Stimulated activated CD4-positive, alpha-beta T cell treated with anti-CD3 and anti-CD28 coated beads, Interleukin-15, amount 100 ng/mL, for 1 hour (primary cell): ENCODE measurements around the gene GALNT16.

Experiments used
- DNase-seq, 2 donors: peaks; one replicate each; pipeline ENCODE4 v3.0.0-alpha.2; 2020; ENCODE audit warnings: low read depth in 1 of 2, low spot score in 1 of 2

The GALNT16 gene

DNA sequence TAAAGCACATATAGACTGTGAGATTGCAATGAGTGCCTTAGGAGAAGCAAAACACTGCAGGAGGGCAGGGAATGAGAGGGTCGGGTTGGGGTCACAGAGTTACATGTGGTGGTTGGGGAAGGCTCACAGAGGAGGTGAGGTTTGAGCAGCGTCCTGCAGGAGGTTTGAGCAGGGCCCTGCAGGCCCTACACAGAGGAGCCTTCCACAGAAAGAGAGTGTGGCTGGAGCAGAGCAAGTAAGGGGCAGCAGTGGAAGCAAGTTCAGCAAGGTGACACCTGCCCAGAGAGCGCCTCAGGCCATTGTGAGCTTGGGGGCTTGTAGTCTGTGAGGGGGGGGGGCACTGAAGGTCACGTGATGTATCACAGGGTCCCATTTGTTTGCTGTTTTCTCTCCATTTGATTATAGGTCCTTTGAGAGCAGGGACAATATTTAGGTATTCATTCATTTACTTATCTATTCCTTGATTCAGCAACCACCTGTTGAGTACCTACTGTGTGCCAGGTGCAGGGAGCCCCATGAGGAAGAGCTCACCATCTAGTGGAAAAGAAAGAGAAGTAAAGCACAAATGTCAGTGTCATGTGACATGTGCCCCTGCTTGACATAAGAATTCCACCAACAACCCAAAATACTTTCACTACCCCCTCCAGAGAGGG, 56.6 kb downstream of the GALNT16 start:
- no peak for DNase-seq

DNA sequence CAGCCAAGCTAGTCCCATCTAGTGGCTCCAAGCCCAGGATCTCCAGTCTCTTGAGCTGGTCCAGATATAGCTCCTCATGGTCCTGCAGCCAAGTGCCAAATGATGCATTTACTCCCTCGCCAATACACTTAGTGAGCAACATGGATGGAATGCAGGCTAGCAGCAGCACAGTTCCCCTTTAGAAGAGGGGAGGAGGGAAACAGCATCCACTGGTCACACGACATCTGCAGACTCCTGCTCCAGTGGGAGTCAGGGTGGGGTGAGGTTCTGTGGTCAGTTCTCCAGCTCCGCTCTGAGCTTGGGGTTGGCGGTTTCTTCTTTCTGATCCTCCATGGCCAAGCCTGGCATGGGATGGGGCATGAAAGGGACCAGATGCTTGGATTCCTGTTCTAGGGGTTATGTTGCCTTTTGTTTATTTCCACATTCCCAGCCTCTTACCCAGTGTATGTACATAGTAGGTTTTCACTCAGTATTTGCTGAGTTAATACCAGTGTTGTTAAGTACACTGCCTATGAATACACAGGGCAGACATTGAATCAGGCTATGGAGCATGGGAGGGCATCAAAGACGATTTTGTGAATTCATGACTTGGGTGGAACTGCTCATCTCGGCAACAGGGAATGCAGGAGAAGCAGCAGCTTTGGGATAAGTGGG, 57.3 kb downstream of the GALNT16 start:
- no peak for DNase-seq

DNA sequence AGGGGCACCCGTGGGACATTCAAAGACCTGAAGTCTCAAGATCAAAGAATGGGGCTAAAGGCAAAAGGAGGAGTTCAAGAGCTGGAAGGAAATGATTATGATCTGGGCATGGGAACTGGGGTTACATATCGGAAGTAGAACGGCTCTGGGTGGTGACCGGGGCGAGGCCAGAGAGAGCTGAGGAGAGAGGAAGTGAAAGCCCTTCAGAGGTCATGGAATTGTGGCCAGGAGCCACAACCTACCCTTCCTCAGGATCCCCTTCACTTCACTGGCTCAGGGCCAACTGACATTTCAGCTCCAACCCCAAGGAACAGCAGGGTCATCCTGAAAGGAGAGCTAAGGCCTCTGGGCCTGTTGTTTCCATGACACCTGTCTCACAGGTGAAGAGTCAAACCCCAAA, 57.8 kb downstream of the GALNT16 start:
- DNase-seq: no peak

DNA sequence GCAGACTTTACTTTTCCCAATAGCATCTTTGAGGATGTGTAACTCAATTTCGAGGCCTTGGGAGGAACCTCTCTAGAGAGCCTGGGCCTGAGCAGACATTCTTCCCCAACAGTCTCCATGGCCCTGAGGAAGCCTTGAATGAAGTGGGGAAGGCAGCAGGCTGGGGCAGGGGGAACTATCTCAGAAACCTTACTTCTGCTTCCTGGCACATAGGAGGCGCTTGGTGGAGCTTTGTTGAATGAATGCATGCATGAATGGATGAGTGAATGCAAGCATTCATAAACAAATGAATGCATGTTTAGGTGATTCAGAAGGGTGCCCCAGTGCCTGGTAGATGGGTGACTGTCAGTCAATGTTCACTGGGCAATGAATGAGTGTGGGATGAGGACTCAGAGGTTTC, 58.3 kb downstream of the GALNT16 start:
- DNase-seq: no peak

DNA sequence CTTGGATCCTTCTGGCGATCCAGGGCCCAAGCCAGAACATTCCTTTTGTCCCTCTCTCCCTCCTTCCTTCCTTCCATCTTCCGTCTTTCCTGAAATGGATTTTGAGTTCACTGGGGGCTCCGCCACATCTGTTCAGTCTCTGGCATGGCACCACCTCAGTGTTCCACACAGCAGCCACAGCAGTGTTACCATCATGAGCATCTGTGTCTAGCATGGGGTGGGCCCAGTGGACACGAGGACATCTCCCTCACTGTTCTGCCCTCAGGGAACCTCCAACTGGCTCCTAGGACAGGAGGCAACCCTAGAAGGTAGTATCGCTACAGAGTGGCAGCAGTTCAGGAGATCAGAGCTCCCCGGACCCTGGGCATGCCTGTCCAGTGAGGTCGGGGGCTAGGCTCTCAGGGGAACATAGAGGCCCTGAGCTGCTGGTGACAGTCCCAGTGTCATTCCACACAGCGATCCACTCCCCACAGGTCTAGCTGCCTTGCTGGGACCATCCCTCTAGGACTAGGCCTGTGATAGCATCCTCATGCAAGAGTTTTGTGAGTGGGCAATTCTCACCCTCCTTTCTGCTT, 59.0 kb downstream of the GALNT16 start:
- no peak for DNase-seq

DNA sequence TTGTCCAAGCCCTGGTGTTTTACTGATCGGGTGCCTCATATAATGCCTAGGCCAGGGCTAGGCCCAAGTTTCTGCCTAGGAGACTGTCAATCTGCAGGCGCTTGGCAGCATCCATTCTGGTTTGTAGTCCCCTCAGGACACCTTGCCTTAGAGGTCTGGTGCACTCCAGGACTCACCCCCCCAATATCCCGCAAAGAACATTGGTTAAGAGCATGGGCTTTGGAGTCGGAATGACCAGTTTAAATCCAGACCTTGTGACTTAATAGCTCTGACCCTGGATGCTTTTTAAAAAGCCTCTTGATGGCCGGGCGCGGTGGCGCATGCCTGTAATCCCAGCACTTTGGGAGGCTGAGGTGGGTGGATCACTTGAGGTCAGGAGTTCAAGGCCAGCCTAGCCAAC, 60.0 kb downstream of the GALNT16 start:
- DNase-seq: no peak

DNA sequence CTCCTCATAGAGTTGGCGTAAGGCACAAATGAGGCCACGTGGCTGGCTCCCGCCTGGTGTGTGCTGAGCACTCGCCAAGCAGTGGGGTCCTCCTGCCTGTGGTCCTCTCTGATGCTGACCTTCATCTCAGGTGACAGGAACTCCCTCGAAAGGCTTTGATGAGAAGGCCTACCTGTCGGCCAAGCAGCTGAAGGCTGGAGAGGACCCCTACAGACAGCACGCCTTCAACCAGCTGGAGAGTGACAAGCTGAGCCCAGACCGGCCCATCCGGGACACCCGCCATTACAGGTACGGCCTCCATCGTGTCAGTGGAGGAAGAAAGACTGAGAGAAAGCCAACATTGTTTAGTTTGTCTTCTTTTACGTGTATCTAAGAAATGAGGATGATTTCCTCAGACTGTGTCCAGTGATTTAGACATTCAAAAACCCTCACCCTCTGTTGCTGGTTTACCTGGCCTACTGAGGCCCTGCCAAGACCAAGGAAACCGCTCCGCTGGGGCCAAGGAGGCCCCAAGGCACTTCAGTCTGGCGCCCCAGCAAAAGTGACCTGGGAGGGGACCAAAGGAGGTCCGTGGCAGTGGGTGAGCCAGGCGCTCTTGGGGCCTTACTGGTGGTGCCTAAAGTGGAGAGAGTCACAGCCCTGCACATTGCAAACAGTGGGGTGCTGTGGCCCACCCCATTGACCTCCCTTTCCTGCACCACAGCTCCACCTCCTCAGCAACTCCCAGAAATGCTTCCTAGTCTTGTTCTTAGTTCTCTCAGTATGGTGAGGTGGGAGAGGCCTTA, 60.8 kb downstream of the GALNT16 start:
- DNase-seq: no peak

DNA sequence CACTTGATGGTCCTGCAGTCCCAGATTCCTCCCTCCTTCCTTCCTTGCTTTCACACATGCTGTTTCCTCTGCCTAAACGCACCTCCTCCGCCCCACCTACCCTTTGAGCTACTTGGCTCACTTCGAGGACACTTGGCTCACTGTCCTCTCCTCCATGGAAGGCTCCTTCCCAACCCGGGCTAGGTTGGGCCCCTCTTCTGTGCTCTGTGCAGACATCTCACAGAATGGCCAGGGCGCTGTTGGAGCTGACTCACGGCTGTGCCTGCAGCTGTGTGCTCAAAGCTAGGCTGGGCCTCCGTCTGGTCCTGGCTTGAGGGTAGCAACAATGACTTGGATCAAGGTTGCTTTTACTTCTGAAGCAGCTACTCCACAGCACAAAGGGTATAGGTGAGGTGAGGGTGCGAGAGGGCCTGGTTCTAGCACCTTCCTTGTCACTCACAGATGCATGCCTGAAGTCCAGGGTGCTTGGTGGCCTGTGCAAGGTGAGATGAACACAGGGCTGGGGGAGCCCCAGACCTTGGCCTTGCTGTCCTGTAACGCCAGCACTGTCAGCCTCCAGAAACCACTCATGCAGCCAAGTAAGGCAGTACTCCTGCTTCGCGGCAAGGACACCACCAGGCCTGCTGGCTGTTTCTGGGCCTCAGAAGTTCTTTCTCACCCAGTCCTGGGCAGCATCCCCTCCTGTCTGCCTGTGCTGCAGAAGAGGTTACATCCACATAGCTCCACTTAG, 61.8 kb downstream of the GALNT16 start:
- DNase-seq: no peak

DNA sequence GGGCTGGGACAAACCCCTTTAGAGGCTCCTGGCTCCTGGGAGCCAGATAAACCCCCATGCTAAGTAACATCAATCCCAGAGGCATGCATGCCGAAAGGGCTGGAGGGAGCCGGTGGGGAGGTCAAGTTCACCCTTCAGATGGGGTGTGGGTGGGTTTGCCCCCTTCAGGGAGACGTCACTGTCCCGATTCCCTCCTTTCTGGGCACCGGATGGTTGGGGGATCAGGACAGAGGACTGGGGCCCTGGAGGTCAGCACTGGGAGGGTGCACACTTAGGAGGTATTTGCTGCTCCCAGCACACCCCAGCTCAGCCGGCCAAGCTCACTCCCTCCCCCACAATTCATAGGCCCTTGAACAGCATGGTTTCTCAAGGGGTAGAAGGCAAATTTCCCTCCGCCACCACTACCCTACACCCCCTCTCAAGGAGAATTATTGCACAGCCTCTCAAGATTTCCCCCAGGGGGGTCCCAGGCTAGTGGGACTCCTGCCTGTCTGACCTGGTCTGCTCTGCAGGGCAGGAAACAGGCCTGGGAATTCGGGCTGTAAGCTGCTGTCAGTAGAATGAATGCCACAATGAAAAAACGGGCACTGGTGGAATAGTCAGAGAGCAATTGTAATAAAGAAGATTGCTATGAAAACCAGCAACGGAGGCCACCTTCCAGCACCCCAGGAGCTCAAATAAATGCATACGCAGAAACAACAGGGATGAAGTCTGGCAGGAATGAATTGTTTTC, 63.5 kb downstream of the GALNT16 start:
- no peak for DNase-seq

DNA sequence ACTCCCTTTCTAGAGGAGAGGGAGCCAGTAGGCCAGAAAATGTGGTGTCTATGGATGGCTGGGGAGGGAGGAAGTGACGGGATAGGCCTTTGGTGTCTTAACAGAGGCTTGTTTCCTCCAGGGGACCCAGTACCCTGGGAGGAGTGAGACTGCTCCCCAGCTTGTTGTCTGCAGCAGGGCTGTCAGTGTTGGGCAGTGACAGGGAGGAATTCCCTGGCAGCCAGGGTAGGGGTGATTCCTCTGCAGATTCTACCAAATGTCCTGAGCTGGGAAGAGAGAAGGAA, 64.0 kb downstream of the GALNT16 start:
- no peak for DNase-seq

DNA sequence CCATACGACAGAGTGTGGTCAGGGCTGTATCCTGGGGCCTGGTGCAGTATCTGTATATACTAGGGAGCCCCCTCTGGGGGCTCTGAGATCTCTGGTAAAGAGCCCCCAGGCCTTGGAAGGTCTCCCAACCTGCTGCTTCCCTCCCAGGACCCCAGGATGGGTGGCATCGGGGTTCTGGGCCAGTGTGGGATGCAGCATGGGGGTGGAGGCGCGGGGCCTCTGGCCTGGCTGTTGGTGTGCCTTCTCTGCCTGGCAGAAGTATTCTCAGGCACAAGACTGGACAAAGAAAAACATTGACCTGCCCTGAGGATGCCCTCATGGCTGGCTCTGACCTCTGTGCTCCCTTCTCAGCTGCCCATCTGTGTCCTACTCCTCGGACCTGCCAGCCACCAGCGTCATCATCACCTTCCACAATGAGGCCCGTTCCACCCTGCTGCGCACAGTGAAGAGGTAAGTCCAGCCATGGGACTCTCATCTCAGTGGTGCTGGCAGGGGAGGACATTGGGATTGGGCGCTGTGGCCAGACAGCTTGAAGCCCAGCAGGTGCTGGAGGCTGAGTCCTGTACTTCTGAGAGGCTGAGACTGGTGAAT, 64.5 kb downstream of the GALNT16 start:
- DNase-seq: no peak

DNA sequence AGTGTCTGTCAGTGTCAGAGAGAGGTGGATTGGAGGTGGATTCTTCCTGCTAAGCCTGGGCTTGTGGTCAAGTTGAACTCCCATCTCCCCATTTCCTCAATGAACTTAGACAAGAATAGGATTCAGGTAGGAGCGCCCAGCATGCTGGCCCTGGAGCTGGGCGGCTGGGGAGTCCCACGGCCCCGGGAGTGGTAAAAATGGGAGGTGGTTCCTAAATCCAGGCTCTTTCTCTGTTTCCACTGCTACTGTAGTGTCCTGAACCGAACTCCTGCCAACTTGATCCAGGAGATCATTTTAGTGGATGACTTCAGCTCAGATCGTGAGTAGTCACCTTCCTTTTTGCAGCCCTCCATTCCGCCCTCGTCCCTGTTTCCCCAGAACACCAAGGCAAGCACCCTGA, 65.1 kb downstream of the GALNT16 start:
- no peak for DNase-seq

DNA sequence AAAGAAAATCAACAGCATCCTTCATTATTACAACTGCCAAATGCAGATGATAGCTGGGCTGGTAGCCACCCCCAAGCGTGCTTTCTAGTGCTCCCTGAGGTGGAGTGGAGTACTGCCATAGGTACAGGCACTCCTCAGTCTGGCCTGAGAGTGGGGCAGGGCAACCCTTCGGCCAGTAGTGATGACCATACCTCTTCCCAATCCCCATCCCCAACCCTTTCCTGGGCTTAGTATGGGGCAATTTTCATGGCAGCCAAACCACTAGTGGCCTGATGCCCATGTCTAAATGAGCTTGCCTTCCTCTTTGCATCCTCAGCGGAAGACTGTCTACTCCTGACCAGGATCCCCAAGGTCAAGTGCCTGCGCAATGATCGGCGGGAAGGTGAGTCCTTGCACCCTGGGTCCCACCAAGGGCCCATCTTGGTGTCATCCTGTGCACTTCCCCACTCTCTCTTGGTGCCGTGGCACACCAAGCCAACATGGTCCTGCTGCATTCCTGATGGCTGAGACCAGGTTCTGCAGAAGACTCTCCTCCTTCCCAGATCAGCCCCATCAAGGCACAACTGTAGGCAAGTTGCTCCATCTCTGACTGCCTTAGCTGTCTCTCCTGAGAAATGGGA, 65.8 kb downstream of the GALNT16 start:
- DNase-seq: no peak

DNA sequence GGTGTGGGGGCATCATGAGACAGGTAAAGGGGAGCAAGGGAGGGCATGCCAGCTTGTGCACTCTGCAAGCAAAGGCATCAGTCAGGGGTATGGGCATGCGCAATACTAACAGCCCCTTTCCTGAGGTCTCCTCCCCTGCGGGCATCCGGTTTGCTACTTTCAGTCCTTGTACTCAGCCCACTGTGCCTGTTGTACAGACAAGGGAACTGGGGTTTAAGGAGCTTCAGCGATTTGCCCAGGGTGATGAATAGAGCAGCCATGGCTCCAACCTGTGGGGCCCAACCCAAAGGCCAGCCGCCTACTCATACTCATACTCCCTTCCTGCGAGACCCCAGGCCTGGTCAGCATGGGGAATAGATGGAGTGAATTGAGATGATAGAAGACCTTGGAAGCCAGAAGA, 66.7 kb downstream of the GALNT16 start:
- no peak for DNase-seq

DNA sequence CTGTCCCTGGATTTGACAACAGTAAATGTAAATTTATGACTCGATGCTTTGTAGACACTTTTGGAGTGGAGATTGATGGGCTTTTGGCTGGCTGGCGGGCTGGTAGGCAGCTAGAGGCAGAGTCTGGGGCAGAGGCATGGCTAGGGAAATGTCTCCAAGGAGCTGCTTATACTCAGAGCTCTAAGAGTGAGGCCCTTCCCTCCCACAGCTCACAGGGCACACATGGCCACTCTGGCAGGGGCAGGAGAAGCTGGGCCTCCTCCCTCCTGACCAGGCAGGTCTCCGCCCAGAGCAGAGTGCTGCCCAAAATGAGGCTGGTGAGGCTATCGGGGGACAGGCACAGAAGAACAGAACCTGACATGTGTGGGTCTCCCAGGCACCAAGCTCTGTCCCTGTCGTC, 67.5 kb downstream of the GALNT16 start:
- no peak for DNase-seq

DNA sequence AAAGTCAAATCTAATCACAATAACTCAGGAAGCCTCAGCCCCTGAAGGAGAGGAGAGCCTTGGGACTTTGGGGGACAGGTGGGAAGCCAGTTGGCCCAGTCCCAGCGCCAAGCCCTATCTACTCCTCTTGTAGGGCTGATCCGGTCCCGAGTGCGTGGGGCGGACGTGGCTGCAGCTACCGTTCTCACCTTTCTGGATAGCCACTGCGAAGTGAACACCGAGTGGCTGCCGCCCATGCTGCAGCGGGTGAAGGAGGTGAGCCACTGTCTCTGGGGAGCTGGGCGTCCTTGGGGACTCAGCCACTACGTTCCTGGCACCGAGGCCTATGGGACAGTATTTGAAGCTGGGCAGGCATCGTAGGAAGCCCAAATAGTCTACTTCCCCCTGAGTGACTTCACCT, 68.4 kb downstream of the GALNT16 start:
- DNase-seq: no peak

DNA sequence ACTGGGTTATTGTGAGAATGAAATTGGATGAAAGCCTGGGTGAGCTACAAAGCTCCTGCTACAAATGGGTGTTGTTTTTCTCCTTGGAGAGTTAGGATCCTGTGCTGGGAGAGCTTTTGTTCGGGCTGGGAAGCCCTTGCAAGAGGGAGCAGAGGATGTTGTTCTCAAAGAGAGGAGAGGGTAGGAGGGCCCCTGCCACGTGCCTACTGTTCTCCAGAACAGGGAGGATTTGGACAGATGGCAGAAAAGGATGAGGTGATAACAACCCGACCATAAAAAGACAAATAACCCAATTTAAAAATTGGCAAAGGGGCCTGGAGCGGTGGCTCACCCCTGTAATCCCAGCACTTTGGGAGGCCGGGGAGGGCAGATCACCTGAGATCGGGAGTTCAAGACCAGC, 68.8 kb downstream of the GALNT16 start:
- no peak for DNase-seq

DNA sequence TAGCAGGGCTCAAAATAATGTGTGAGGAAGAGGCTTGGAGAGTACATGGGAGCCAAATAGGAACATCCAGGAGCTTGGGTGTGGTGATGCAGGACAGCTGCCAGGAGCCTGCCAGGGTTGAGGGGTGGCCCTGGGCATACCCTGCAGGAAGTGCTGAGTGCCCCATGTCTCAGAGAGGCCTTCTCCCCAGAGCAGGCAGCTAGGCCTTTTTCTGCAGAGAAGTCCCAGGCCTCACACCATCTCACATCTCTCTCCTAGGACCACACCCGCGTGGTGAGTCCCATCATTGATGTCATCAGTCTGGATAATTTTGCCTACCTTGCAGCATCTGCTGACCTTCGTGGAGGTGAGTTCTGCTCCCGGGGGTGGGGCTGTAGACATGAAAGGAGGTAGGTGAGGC, 71.2 kb downstream of the GALNT16 start:
- DNase-seq: no peak

DNA sequence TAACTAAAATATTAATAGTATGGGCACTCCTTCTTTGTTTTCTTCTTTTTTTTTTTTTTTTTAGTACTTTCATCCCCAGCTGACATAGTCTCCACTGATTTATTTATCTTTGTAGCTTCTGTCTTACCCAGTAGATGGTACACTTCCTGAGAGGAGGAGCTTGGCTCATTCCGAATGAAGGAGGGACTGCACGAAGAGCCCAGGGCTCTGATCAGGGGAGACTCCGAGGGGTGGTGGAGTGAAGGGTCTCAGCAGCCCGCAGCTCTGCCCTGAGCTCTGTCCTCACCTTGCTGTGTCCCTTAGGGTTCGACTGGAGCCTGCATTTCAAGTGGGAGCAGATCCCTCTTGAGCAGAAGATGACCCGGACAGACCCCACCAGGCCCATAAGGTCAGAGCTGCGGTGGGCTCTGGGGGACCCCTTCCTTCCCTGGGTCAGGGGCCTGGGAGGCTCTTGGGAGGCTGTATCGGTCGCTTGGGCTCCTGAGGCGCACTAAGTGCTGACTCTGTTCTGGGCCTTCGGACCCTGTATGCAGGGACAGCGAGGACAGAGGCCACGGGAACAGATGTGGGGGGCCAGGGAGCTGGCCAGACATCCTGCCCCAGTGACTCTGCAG, 72.9 kb downstream of the GALNT16 start:
- DNase-seq: no peak
